HG03469 (cell line): ENCODE measurements around the gene POMT1.
"Not testable (repeated sequence)": the region's sequence is repeated elsewhere in the genome, so short reads cannot be mapped to it uniquely, and the experiment has no call there.

Experiments used
- ATAC-seq: cut with Tn5 transposase; IDR thresholded peaks from one replicate; pipeline ENCODE4 v1.9.1; 2021; ENCODE audit warnings: mild to moderate bottlenecking, moderate library complexity, moderate number of reproducible peaks; ENCODE audit not compliant: unreplicated experiment

The POMT1 gene

GRCh38 chr9:131549186-131549585, 46.5 kb downstream of the POMT1 start:
- not testable (repeated sequence) for ATAC-seq

GRCh38 chr9:131550465-131550864, 47.7 kb downstream of the POMT1 start:
- not testable (repeated sequence) for ATAC-seq

- ATAC-seq: no peak
These were observed 49.3 kb downstream of the POMT1 start for GRCh38 chr9:131552030-131552429.

GRCh38 chr9:131554087-131554842, 51.5 kb downstream of the POMT1 start:
- no peak for ATAC-seq

DNA sequence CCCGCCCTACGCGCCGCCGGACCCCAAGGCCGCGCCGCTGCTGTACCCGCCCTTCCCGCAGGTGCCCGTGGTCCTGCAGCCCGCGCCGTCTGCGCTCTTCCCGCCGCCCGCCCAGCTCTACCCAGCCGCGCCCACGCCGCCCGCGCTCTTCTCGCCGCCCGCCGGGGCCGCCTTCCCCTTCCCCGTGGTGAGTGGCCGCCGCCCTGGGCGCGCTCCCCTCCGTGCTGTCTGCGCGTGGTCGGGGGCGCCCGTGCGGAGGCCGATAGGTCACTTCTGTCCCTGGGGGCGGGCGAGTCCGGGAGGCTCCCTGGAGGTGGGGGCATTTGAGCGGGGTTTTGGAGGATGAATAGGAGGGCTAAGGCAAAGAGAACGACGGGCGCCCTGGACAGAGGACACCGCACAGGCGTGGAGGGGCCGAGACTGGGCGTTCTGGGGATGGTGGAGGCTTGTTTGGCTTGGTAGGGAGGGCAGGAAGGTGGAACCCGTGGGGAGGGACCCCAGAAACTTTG, 52.2 kb downstream of the POMT1 start:
- ATAC-seq: no peak

DNA sequence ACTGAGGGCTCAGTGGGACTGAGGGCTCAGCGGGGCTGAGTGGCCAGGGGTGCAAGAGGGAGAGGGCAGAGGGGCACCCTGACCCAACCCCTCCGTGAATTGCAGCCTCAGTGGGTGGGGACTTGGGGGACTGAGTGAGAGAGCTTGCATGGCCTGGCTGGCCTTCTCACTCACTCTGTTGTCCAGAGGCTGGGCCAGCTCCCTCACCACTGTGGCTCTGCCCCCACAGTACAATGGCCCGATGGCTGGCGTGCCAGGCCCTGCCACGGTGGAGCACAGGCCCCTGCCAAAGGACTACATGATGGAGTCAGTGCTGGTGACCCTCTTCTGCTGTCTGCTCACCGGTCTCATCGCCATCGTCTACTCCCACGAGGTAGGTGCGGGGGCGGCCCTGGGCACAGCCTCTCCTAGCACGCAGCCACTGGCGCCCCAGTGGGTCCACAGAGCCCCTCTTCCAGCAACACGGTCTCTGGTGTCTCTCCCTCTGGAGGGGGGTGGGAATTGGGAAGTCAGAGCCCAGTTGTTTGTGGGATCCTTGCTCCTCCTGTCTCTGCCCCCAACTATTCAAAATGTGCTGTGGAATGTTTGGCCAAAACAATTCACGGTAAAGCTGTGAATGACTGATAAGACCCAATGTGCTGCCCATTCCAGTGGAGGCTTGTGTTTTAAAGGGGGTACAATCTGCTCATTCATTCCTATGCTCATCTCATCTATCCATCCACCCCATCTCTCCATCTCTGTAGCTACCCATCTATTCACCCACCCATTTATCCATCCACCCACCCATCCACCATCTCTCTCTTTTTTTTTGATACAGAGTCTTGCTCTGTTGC, 53.3 kb downstream of the POMT1 start:
- no peak for ATAC-seq

- ATAC-seq: no peak
These were observed 55.3 kb downstream of the POMT1 start for GRCh38 chr9:131557855-131558548.

GRCh38 chr9:131559421-131560000, 56.8 kb downstream of the POMT1 start:
- ATAC-seq: no peak

- ATAC-seq: no peak
These were observed 59.6 kb downstream of the POMT1 start for GRCh38 chr9:131562032-131562959.

DNA sequence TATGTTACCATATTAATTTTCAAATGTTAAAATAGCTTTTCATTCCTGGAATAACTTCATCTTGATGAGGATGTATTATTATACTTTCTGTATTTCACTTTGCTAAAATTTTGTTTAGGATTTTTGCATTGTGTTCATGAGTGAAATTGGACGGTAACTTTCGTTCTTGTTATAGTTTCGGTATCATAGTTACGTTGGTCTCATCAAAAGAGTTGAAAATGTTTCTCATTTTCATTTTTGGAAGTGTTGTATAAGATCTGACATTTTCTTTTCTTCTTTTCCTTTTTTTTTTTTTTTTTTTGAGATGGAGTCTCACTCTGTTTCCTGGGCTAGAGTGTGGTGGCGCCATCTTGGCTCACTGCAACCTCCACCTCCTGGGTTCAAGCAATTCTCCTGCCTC, 62.7 kb downstream of the POMT1 start:
- no peak for ATAC-seq

GRCh38 chr9:131566158-131566557, 63.4 kb downstream of the POMT1 start:
- ATAC-seq: no peak

DNA sequence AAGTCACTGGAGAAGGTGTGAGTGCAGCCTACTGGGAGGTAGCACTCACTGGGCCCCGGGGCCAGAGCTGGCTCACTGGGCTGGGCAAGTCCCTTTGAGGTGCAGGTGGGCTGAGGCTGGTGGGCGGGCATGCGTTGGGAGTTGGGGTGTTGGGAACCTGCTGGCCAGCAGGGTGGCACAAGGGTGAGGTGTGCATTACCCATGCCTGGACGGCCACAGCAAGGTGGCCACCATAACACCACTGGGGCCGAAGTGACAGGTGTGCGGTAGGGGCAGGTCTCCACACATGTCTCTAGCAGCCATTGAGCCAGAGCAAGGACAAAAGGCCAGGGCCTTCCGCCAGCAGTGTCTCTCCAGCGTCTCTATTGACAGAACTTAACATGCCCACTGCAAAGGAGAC, 65.2 kb downstream of the POMT1 start:
- no peak for ATAC-seq
